Neuronal stem cell (in vitro differentiated cells): ENCODE results near the gene CPM.

Source experiments
- DNase-seq: peaks from one replicate; pipeline ENCODE4 v3.0.0-alpha.2; 2013; ENCODE audit warnings: low spot score
- H2AFZ ChIP-seq: one replicate; pipeline ENCODE4 v1.6.1; 2013; ENCODE audit warnings: mild to moderate bottlenecking, low read length, inconsistent platforms
- H2AK5ac ChIP-seq: 2 replicates; pipeline ENCODE4 v1.6.1; 2013; ENCODE audit warnings: low read depth, mild to moderate bottlenecking, inconsistent platforms, low read length, moderate library complexity, mixed read lengths
- H2BK120ac ChIP-seq: 2 replicates; pipeline ENCODE4 v1.6.1; 2013; ENCODE audit warnings: low read depth, mild to moderate bottlenecking, inconsistent platforms, low read length, moderate library complexity, mixed read lengths
- H2BK12ac ChIP-seq: one replicate; pipeline ENCODE4 v1.6.1; 2013; ENCODE audit warnings: low read length, inconsistent platforms
- H2BK15ac ChIP-seq: 2 replicates; pipeline ENCODE4 v1.6.1; 2013; ENCODE audit warnings: mild to moderate bottlenecking, low read length, inconsistent platforms, mixed read lengths
- H2BK5ac ChIP-seq: one replicate; pipeline ENCODE4 v1.6.1; 2013; ENCODE audit warnings: inconsistent platforms, mild to moderate bottlenecking, low read length, moderate library complexity
- H3K14ac ChIP-seq: one replicate; pipeline ENCODE4 v1.6.1; 2013; ENCODE audit warnings: low read length, inconsistent platforms
- H3K18ac ChIP-seq: 2 replicates; pipeline ENCODE4 v1.6.1; 2013; ENCODE audit warnings: low read length, inconsistent platforms
- H3K23ac ChIP-seq: 2 replicates; pipeline ENCODE4 v1.6.1; 2013; ENCODE audit warnings: low read depth, mild to moderate bottlenecking, mixed read lengths, low read length, inconsistent platforms; ENCODE audit not compliant: poor library complexity
- H3K27ac ChIP-seq: replicated peaks from 3 replicates; pipeline ENCODE4 v1.5.1; 2013; ENCODE audit warnings: low read length, inconsistent platforms
- H3K27me3 ChIP-seq, 3 experiments: 2 replicates each; pipeline ENCODE4 v1.6.1; 2013; ENCODE audit warnings: low read length in 3 of 3, mild to moderate bottlenecking in 2 of 3, inconsistent platforms in 1 of 3, low read depth in 1 of 3, mixed read lengths in 1 of 3, moderate library complexity in 1 of 3; ENCODE audit not compliant: control insufficient read depth in 3 of 3, insufficient read depth in 3 of 3
- H3K36me3 ChIP-seq, 2 donors: replicated peaks in 1 of 2; 2 replicates each; pipeline ENCODE4 v1.6.1; 2013; ENCODE audit warnings: low read length in 2 of 2; ENCODE audit not compliant: control insufficient read depth in 2 of 2, insufficient read depth in 2 of 2
- H3K4ac ChIP-seq: 2 replicates; pipeline ENCODE4 v1.6.1; 2013; ENCODE audit warnings: inconsistent platforms, mild to moderate bottlenecking, low read length, moderate library complexity
- H3K4me1 ChIP-seq, 2 donors: 1 replicate in 1 of 2; 2 replicates in 1 of 2; pipeline ENCODE4 v1.6.1; 2013; ENCODE audit warnings: low read length in 2 of 2, low read depth in 1 of 2; ENCODE audit not compliant: control insufficient read depth in 2 of 2, insufficient read depth in 1 of 2
- H3K4me2 ChIP-seq: one replicate; pipeline ENCODE4 v1.6.1; 2013; ENCODE audit warnings: mild to moderate bottlenecking, low read length, inconsistent platforms; ENCODE audit not compliant: insufficient read depth, poor library complexity, severe bottlenecking
- H3K4me3 ChIP-seq, 2 donors: 2 replicates each; pipeline ENCODE4 v1.5.1; 2013; ENCODE audit warnings: low read length in 2 of 2, mild to moderate bottlenecking in 2 of 2, inconsistent platforms in 1 of 2, moderate library complexity in 1 of 2
- H3K79me1 ChIP-seq: one replicate; pipeline ENCODE4 v1.6.1; 2013; ENCODE audit warnings: low read depth, mild to moderate bottlenecking, inconsistent platforms, low read length, moderate library complexity
- H3K9ac ChIP-seq: one replicate; pipeline ENCODE4 v1.6.1; 2013; ENCODE audit warnings: mild to moderate bottlenecking, low read depth, low read length, inconsistent platforms; ENCODE audit not compliant: poor library complexity
- H3K9me3 ChIP-seq, 2 donors: replicated peaks in 1 of 2; 2 replicates each; pipeline versions ENCODE3 to v1.6.1; 2013; ENCODE audit warnings: low read length in 2 of 2, mild to moderate bottlenecking in 2 of 2, inconsistent platforms in 1 of 2, low read depth in 1 of 2, mixed read lengths in 1 of 2, moderate library complexity in 1 of 2; ENCODE audit not compliant: control insufficient read depth in 2 of 2, insufficient read depth in 1 of 2
- H4K8ac ChIP-seq: one replicate; pipeline ENCODE4 v1.6.1; 2013; ENCODE audit warnings: low read depth, mild to moderate bottlenecking, inconsistent platforms, low read length, moderate library complexity
- H4K91ac ChIP-seq: one replicate; pipeline ENCODE4 v1.6.1; 2013; ENCODE audit warnings: low read length, low read depth, mild to moderate bottlenecking, inconsistent platforms; ENCODE audit not compliant: poor library complexity
- WGBS, 2 donors: extraction: QIAGEN DNeasy Blood & Tissue Kit; methylation state at CpG; one replicate each; pipeline ENCODE4 v1.1.7; 2013; ENCODE audit warnings: missing lambda C conversion rate in 2 of 2, mixed read lengths in 1 of 2; ENCODE audit not compliant: insufficient read length in 2 of 2, insufficient replicate concordance in 1 of 2; ENCODE audit errors: extremely low coverage in 2 of 2; 5-methylcytosine and 5-hydroxymethylcytosine counted together

The CPM gene

GRCh38 chr12:68868043-68868790 lies 64.8 kb downstream of the CPM start:
- Histone ChIP-seq H2AK5ac (no peak overlapping the region), H3K4ac (no peak overlapping the region), H3K9ac (no peak overlapping the region), H2BK5ac (no peak overlapping the region), H3K27me3 (peaks cover 0 to 5% (median 0%) of the 10 kb centered on the region in 3 experiments), H3K4me3 (no peak overlapping the region), H3K27ac (no peak overlapping the region), H2BK15ac (no peak overlapping the region), H3K23ac (no peak overlapping the region), H2AFZ (no peak overlapping the region), H3K9me3 (no peaks in the 10 kb centered on the region), H3K36me3 (no peaks in the 10 kb centered on the region), H3K4me2 (no peak overlapping the region), H3K79me1 (no peaks in the 10 kb centered on the region), H4K8ac (no peak overlapping the region), H2BK12ac (no peak overlapping the region), H2BK120ac (no peak overlapping the region), H3K4me1 (no peaks in the 10 kb centered on the region), H3K18ac (no peak overlapping the region), H4K91ac (no peak overlapping the region), H3K14ac (no peak overlapping the region)
- DNase-seq = no peak
- WGBS, 2 donors = no CpG with 5 or more reads among the region's 10 CpGs

DNA sequence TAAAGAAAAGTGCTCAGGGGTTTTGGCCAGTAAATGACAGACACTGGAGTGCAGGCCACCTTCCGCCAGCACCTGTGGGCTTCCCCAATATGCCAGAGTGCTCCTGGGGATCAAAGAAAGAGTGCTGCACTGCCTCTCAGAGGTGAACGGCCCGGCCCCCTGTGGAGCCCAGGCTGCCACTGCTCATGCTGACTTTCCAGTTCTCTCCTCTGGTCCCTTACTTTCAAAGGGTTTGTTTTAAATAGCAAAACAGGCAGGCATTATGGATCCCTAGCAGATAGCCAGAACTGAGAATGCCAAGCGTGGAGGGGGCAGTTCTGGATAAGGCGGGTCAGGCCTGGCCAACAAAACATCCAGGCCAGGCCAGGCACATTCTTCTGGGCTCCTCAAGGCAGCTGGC lies 65.4 kb downstream of the CPM start:
- H2AK5ac ChIP-seq = no peak overlapping the region
- no peak overlapping the region for H3K4me2 ChIP-seq
- H3K9me3 ChIP-seq = no peaks in the 10 kb centered on the region
- H3K36me3 ChIP-seq = no peaks in the 10 kb centered on the region
- no peak overlapping the region for H2BK15ac ChIP-seq
- H3K4ac ChIP-seq = no peak overlapping the region
- H3K27me3 ChIP-seq = peaks cover 0 to 5% (median 0%) of the 10 kb centered on the region in 3 experiments
- H3K27ac ChIP-seq = no peak overlapping the region
- H2BK5ac ChIP-seq = no peak overlapping the region
- H3K23ac ChIP-seq = no peak overlapping the region
- no peak overlapping the region for H3K18ac ChIP-seq
- no peak for DNase-seq
- no peak overlapping the region for H4K91ac ChIP-seq
- no peak overlapping the region for H3K4me3 ChIP-seq
- no peaks in the 10 kb centered on the region for H3K79me1 ChIP-seq
- no peak overlapping the region for H2BK12ac ChIP-seq
- no peaks in the 10 kb centered on the region for H3K4me1 ChIP-seq
- H4K8ac ChIP-seq = no peak overlapping the region
- no peak overlapping the region for H2BK120ac ChIP-seq
- no peak overlapping the region for H3K14ac ChIP-seq
- WGBS, 2 donors = no CpG with 5 or more reads among the region's 5 CpGs
- no peak overlapping the region for H2AFZ ChIP-seq
- H3K9ac ChIP-seq = no peak overlapping the region

DNA sequence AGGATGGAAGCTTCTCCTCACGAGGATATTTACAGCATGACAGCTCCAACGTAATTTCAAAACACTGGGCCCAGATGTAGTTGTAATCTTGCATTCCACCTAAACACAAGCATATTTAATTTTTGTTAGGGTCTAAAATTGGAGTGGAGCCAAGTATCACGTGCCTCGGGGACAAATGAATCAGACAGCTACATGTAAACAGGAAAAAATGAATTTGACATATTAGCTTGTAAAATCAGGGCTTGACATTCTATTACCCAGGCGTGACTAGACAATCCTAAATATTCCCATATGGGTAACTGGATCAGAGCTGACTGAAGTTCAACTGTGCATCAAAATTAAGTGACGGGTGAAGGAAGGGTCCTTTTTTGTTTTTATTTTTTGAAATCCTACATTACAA lies 66.0 kb downstream of the CPM start:
- Histone ChIP-seq H2BK120ac (no peak overlapping the region), H3K27ac (no peak overlapping the region), H3K36me3 (no peaks in the 10 kb centered on the region), H4K91ac (no peak overlapping the region), H2BK12ac (no peak overlapping the region), H3K4me1 (no peaks in the 10 kb centered on the region), H3K9ac (no peak overlapping the region), H3K79me1 (no peaks in the 10 kb centered on the region), H3K4ac (no peak overlapping the region), H2AK5ac (no peak overlapping the region), H3K4me3 (no peak overlapping the region), H3K18ac (no peak overlapping the region), H3K4me2 (no peak overlapping the region), H3K27me3 (peaks cover 0 to 5% (median 0%) of the 10 kb centered on the region in 3 experiments), H2AFZ (no peak overlapping the region), H4K8ac (no peak overlapping the region), H3K14ac (no peak overlapping the region), H2BK15ac (no peak overlapping the region), H3K23ac (no peak overlapping the region), H2BK5ac (no peak overlapping the region), H3K9me3 (no peaks in the 10 kb centered on the region)
- no CpG with 5 or more reads among the region's 6 CpGs for WGBS, 2 donors
- DNase-seq = no peak

- DNase-seq = no peak
Observed at GRCh38 chr12:68865399-68866164, 67.4 kb downstream of the CPM start.

More at GRCh38 chr12:68865399-68866164, 67.4 kb downstream of the CPM start:
- Histone ChIP-seq H2BK12ac (no peak overlapping the region), H2BK5ac (no peak overlapping the region), H3K9me3 (no peaks in the 10 kb centered on the region), H3K4me2 (no peak overlapping the region), H3K23ac (no peak overlapping the region), H2BK120ac (no peak overlapping the region), H3K18ac (no peak overlapping the region), H3K36me3 (no peaks in the 10 kb centered on the region), H2AK5ac (no peak overlapping the region), H3K27ac (no peak overlapping the region), H3K27me3 (peaks cover 0 to 5% (median 0%) of the 10 kb centered on the region in 3 experiments), H3K14ac (no peak overlapping the region), H3K4ac (no peak overlapping the region), H4K91ac (no peak overlapping the region), H3K79me1 (no peaks in the 10 kb centered on the region), H3K4me3 (no peak overlapping the region), H4K8ac (no peak overlapping the region), H3K9ac (no peak overlapping the region), H3K4me1 (no peaks in the 10 kb centered on the region), H2AFZ (no peak overlapping the region), H2BK15ac (no peak overlapping the region)
- WGBS, 2 donors = no CpG with 5 or more reads among the region's 9 CpGs
